A549 treated with AZD9567 at 1 μM for 4 hours (cell line): Measurements from ENCODE around the gene XNDC1N. TPM values are rescaled to one million over a fixed set of nuclear protein-coding genes. Genes with fewer than 3 reads are reported as not detected.

Experiments
- total RNA-seq: library from RNA; stranded (reverse); fragments of 200-300 nt; extraction: Qiagen RNA extraction; gene quantifications from 5 replicates; pipeline ENCODE4 v1.2.3, GENCODE V29; 2022; ENCODE audit not compliant: insufficient read depth

Gene XNDC1N, protein sequence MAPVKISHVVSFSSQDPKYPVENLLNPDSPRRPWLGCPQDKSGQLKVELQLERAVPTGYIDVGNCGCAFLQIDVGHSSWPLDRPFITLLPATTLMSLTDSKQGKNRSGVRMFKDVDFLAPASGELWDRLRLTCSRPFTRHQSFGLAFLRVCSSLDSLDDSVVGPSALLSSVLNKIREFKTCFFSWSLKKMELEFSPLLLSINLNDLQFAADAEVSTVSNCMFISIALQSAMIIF
- total RNA-seq, result 2.4 to 4.9 TPM (median 2.7 TPM) in 5 replicates

DNA sequence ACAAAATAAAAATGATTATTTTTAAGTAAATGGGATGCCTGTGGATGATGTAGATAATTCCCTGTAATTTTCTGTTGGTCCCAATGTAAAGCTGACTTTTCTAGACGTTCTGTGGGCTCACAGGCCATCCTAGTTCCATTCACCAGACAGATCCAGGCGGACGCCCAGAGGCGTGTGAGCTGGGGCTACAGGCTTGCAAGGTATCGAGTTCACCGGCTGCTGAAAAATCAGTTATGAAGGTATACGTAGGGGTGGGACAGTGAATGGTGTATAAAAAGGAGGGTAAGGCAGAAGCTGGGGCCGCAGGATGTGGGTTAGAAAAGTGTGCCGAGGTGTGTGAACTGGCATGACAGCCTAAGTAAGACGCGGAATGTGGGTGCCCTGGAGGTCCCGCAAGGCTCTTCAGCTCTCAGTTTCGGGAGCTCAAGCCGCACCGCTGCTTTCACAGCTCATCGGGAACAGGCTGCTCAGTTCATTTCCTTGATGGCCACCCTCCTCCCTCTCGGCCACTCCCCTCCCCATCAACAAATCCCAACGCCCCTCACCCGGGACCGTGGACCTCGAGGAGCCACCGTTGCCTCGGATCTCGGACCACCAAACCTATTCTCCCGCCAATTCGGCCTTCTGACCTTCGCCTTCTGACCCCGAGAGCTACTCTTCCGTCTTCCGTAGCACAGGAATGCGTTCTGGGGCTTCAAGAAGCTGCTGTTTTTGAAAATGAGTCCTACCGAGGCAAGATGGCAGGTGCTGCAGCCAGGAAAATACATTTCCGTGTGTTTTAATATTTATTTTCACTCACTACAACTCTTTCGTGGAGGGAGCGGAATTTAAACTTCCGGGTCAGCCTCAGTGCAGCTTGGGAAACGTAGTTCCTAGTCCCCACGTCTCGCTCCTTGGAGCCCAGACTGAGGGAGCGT is at the start of gene XNDC1N:
Gene XNDC1N (minus strand): TSS at position 775 of the 917 bp plus-strand sequence. CDS start 5,241 bp downstream, outside the sequence.

DNA sequence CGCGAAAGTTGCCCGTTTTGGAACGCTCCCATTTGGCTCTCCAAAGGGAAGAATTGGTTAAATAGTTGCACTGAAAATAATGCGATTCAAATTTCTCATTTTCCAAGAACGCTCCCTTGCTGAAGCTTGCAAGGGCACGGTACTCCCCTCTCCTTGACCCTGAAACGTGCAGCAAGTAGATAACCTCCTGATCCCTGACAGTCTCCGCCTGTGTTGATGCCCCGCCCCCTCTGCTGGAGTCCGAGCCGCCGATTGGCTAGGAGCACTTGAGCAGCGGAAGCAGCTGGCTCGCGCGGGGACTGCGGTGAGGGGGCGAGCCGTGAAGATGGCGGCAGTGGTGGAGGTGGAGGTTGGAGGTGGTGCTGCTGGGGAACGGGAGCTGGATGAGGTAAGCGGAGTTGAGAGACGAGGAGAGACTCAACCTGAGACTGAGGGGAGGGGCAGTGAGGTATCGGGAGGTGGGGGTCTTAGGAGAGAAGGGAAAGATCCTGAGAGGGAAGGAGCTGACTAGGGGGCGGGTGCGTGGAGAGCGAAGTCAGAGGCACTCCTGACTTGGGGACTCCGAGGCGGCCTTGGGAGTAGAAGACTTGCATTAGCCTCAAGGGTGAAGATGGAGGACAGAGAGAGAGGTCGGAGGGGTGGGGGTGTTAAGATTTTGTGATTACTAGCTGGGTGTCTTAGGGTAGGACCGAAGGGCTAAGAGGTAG is 496 bp upstream of the XNDC1N start, which contains the start of gene RNF121:
Gene RNF121 (plus strand): TSS at position 310 of the 707 bp plus-strand sequence. CDS start 16 bp downstream, at position 326.

Other genes starting within 250 kb of the XNDC1N start
- not detected in 5 replicates for gene DEFB108B, start 95.4 kb downstream of the XNDC1N start, total RNA-seq
- not detected in 5 replicates for gene DEFB131B, start 50.1 kb downstream of the XNDC1N start, total RNA-seq
- 43.5 to 46.1 TPM (median 44.4 TPM) in 5 replicates for gene RNF121, start 452 bp upstream of the XNDC1N start, total RNA-seq
- 1.6 to 4.3 TPM (median 4.0 TPM) in 5 replicates for gene IL18BP, start 70.3 kb upstream of the XNDC1N start, total RNA-seq
- gene NUMA1, start 151.9 kb upstream of the XNDC1N start, total RNA-seq, result 49.9 to 69.2 TPM (median 65.1 TPM) in 5 replicates
- gene LRRC51, start 152.3 kb upstream of the XNDC1N start, total RNA-seq, result 7.8 to 9.8 TPM (median 9.3 TPM) in 5 replicates
- gene LAMTOR1, start 174.7 kb upstream of the XNDC1N start, total RNA-seq, result 109 to 149 TPM (median 132 TPM) in 5 replicates
- not detected in 5 replicates for gene TOMT, start 177.3 kb upstream of the XNDC1N start, total RNA-seq
- gene ANAPC15, start 184.1 kb upstream of the XNDC1N start, total RNA-seq, result 62.2 to 89.8 TPM (median 84.0 TPM) in 5 replicates
- gene FOLR3, start 207.1 kb upstream of the XNDC1N start, total RNA-seq, result 0.13 TPM in 1 of 5 replicates, not detected in the others